Panc1 (cell line): Measurements from ENCODE around the gene SARS2. TPM values are rescaled to one million over a fixed set of nuclear protein-coding genes. Genes with fewer than 3 reads are reported as not detected.

ENCODE experiments used
- ATAC-seq: fragments of 200-7000 bp; cut with Tn5 transposase; 2 replicates; pipeline ENCODE4 v1.9.1; 2020; ENCODE audit warnings: mild to moderate bottlenecking, moderate library complexity
- BruUV-seq: library from RNA; stranded (reverse); fragments of 400-500 nt; replicated peaks from 2 replicates; lab custom pipeline; 2021; lab: Mats Ljungman, UMichigan
- CTCF ChIA-PET: fragments of 300-600 bp; sonication (Branson Sonifier 250); formaldehyde crosslinking; loops from one replicate; lab custom pipeline; 2022; ENCODE audit warnings: antibody characterized with exemption; lab: Charles Lee
- POLR2A ChIA-PET: fragments of 300-600 bp; sonication (Branson Sonifier 250); formaldehyde crosslinking; loops from one replicate; lab custom pipeline; 2022; ENCODE audit warnings: antibody characterized with exemption; lab: Charles Lee
- DNase-seq: peaks from one replicate; pipeline ENCODE4 v3.0.0-alpha.2; 2010; ENCODE audit warnings: low read depth, low spot score
- H3K27ac ChIP-seq: 2 replicates; pipeline ENCODE4 v1.5.1; 2011; ENCODE audit warnings: mild to moderate bottlenecking, low read length, inconsistent platforms
- H3K27me3 ChIP-seq: fragments of 200-500 bp; sonication (Bioruptor generic); 2 replicates; pipeline ENCODE4 v1.6.0; 2014; ENCODE audit warnings: low read length, inconsistent platforms; ENCODE audit not compliant: control insufficient read depth, insufficient read depth
- H3K36me3 ChIP-seq: fragments of 200-500 bp; sonication (Bioruptor generic); 2 replicates; pipeline ENCODE4 v1.5.1; 2014; ENCODE audit warnings: inconsistent platforms, mild to moderate bottlenecking, low read length, moderate library complexity; ENCODE audit not compliant: control insufficient read depth, insufficient read depth
- H3K4me1 ChIP-seq: 2 replicates; pipeline ENCODE4 v1.5.1; 2011; ENCODE audit warnings: inconsistent platforms, mild to moderate bottlenecking, low read length, moderate library complexity; ENCODE audit not compliant: control insufficient read depth, insufficient read depth
- H3K4me3 ChIP-seq, 2 experiments: 2 replicates each; pipeline ENCODE4 v1.5.1; 2011 to 2012; ENCODE audit warnings: low read depth in 2 of 2, low read length in 2 of 2, mild to moderate bottlenecking in 2 of 2, inconsistent platforms in 1 of 2, moderate library complexity in 1 of 2
- H3K9me3 ChIP-seq: fragments of 200-500 bp; sonication (Bioruptor generic); 2 replicates; pipeline ENCODE4 v1.5.1; 2014; ENCODE audit warnings: low read depth, mild to moderate bottlenecking, inconsistent platforms, low read length, moderate library complexity; ENCODE audit not compliant: control insufficient read depth, insufficient read depth
- POLR2AphosphoS5 ChIP-seq: IDR thresholded peaks from 2 replicates; pipeline ENCODE4 v1.6.1; 2012; ENCODE audit warnings: mild to moderate bottlenecking, low read depth, low read length, moderate library complexity
- SIN3A ChIP-seq: IDR thresholded peaks from 2 replicates; pipeline ENCODE4 v1.6.1; 2012; ENCODE audit warnings: low read depth, mild to moderate bottlenecking, low read length, moderate library complexity, borderline replicate concordance; ENCODE audit not compliant: insufficient read depth
- TCF7L2 ChIP-seq: IDR thresholded peaks from 2 replicates; pipeline ENCODE4 v1.6.1; 2011; ENCODE audit warnings: mild to moderate bottlenecking, low read depth, low read length, inconsistent platforms
- in situ Hi-C: cut with HindIII; loops from 2 replicates; pipeline ENCODE4 v1.10.0; 2016; ENCODE audit warnings: low sequenced_read_pairs, low pct_unique_long_range_greater_than_20kb
- intact Hi-C: fragments of 100-400 bp; cut with micrococcal nuclease; formaldehyde crosslinking; loops from one replicate; pipeline ENCODE4 v1.10.0; 2022; ENCODE audit not compliant: unreplicated experiment
- total RNA-seq: library from RNA; stranded (reverse); gene quantifications from one replicate; pipeline ENCODE4 v1.2.1, GENCODE V29; 2021; ENCODE audit not compliant: unreplicated experiment
- TF ChIP-seq, protein P1 (sequence below), 2 experiments: IDR thresholded peaks; 2 replicates each; pipeline ENCODE4 v1.6.1; 2011 to 2012; ENCODE audit warnings: low read depth in 2 of 2, control low read depth in 1 of 2, low read length in 1 of 2, mild to moderate bottlenecking in 1 of 2, moderate library complexity in 1 of 2; ENCODE audit not compliant: insufficient read depth in 1 of 2
- TF ChIP-seq, protein P2 (sequence below): fragments of 450-650 bp; IDR thresholded peaks from 2 replicates; pipeline ENCODE4 v1.5.1; 2017; ENCODE audit warnings: mild to moderate bottlenecking

Gene SARS2
- total RNA-seq, 1 experiment from 2014 or later, result 186 TPM

DNA sequence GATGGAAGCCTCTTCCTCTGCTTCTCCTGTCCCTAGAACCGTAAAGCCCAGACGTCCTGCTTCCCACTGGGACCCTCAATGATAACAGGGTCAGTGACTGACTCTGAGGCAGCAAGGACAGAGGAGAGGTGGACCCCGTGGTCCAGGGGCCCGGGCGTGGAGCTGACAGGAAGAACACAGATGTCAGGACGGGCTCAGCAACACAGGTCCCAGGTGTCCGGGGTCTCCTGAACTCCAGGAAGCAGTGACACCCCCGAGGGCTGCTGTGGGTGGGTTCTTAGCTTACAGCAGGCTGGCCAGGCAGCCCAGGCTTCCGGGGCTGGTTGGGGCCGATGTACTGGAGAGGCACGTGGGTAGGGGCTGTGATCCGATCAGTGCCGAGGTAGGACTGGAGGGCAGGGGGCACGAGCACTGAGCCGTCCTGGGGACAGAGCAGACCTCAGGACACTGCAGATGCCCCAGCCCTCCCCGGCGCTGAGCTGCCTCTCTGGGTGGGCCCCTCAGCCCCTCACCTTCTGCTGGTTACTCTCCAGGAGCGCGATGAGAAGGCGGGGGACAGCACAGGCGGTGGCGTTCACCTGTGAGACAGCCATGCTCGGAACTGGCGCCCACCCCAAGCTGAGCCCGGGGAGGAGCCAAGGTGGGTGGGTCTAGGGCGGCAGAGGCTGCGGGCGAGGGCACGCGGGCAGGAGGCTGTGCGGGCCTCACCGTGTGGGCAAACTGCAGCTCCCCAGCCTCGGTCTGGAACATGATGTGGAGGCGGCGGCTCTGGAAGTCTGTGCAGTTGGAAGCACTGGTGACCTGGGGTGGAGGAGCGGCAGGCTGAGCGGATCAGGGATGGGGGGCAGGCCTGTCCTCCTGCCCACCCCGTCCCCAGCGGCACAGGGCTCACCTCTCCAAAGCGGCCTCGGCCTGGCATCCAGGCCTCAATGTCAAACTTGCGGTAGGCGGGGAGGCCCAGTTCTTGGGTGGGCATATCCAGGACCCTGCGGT is 14.9 kb downstream of the SARS2 start:
- peaks cover 11% of the 10 kb centered on the region for H3K4me1 ChIP-seq
- H3K27me3 ChIP-seq, result no peaks in the 10 kb centered on the region
- intact Hi-C loops, result no loop called here
- BruUV-seq, result no TSS peak
- no peak overlapping the region for H3K27ac ChIP-seq
- ChIA-PET POLR2A (interaction anchor here (0.5 to 1.5 kb wide), 5 partner anchors 10 to 71 kb away, joined by 3 to 5 read pairs (median 4); partner anchors contain the start of genes MRPS12 and SARS2), CTCF (interaction anchor here (0.7 to 1.0 kb wide), 2 partner anchors 52 to 65 kb away, joined by 3 read pairs; no protein-coding TSS in a partner anchor)
- no peaks in the 10 kb centered on the region for H3K9me3 ChIP-seq
- H3K36me3 ChIP-seq, result no peaks in the 10 kb centered on the region
- in situ Hi-C loops, result no loop called here
- no peak for ATAC-seq
- no peak overlapping the region for H3K4me3 ChIP-seq
- no peak for DNase-seq
- no peak for TF ChIP-seq SIN3A
- TF ChIP-seq TCF7L2, result no peak
- TF ChIP-seq POLR2AphosphoS5, result no peak

DNA sequence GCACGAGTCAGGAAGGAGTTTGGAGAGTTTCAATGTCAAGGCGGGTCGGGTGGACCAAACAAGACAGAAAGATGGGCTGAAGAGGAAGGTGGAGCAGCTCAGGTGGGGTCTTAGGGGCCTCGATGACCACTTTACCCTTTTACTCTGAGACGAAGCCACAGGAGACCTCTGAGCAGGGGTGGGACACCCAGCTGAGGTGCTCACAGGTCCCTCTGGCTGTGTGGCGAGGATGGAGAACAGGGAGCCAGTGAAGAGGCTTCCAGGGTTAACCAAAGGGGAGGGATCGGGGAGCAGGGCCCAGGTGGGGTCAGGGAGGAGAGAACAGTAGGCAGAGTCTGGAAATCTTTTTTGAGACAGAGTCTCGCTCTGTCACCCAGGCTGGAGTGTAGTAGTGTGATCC is 16.6 kb downstream of the SARS2 start:
- H3K4me3 ChIP-seq, result no peak overlapping the region
- intact Hi-C loops, result no loop called here
- no TSS peak for BruUV-seq
- no peaks in the 10 kb centered on the region for H3K27me3 ChIP-seq
- no peaks in the 10 kb centered on the region for H3K36me3 ChIP-seq
- CTCF ChIA-PET, result interaction anchor here (1.3 kb wide), 1 partner anchor 17 kb away, joined by 3 read pairs; the partner anchor contains the start of genes MRPS12 and SARS2
- H3K4me1 ChIP-seq, result peaks cover 11% of the 10 kb centered on the region
- H3K27ac ChIP-seq, result no peak overlapping the region
- H3K9me3 ChIP-seq, result no peaks in the 10 kb centered on the region
- TF ChIP-seq, protein P1, sequence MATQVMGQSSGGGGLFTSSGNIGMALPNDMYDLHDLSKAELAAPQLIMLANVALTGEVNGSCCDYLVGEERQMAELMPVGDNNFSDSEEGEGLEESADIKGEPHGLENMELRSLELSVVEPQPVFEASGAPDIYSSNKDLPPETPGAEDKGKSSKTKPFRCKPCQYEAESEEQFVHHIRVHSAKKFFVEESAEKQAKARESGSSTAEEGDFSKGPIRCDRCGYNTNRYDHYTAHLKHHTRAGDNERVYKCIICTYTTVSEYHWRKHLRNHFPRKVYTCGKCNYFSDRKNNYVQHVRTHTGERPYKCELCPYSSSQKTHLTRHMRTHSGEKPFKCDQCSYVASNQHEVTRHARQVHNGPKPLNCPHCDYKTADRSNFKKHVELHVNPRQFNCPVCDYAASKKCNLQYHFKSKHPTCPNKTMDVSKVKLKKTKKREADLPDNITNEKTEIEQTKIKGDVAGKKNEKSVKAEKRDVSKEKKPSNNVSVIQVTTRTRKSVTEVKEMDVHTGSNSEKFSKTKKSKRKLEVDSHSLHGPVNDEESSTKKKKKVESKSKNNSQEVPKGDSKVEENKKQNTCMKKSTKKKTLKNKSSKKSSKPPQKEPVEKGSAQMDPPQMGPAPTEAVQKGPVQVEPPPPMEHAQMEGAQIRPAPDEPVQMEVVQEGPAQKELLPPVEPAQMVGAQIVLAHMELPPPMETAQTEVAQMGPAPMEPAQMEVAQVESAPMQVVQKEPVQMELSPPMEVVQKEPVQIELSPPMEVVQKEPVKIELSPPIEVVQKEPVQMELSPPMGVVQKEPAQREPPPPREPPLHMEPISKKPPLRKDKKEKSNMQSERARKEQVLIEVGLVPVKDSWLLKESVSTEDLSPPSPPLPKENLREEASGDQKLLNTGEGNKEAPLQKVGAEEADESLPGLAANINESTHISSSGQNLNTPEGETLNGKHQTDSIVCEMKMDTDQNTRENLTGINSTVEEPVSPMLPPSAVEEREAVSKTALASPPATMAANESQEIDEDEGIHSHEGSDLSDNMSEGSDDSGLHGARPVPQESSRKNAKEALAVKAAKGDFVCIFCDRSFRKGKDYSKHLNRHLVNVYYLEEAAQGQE (IDR thresholded peaks at IDR 0.05; ENCODE audit: insufficient read depth in 1 of 2, low read depth in 2 of 2, low read length in 1 of 2), result no peak
- TF ChIP-seq POLR2AphosphoS5, result peak; percentile 73; the same call in 1 of the 2 replicates
- TF ChIP-seq, protein P2, sequence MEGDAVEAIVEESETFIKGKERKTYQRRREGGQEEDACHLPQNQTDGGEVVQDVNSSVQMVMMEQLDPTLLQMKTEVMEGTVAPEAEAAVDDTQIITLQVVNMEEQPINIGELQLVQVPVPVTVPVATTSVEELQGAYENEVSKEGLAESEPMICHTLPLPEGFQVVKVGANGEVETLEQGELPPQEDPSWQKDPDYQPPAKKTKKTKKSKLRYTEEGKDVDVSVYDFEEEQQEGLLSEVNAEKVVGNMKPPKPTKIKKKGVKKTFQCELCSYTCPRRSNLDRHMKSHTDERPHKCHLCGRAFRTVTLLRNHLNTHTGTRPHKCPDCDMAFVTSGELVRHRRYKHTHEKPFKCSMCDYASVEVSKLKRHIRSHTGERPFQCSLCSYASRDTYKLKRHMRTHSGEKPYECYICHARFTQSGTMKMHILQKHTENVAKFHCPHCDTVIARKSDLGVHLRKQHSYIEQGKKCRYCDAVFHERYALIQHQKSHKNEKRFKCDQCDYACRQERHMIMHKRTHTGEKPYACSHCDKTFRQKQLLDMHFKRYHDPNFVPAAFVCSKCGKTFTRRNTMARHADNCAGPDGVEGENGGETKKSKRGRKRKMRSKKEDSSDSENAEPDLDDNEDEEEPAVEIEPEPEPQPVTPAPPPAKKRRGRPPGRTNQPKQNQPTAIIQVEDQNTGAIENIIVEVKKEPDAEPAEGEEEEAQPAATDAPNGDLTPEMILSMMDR, result no peak
- TF ChIP-seq TCF7L2, result no peak
- TF ChIP-seq SIN3A, result no peak
- ATAC-seq (no peak), DNase-seq (no peak)
- POLR2A ChIA-PET, result interaction anchor here (0.6 to 1.5 kb wide), 5 partner anchors 16 to 223 kb away, joined by 3 to 11 read pairs (median 6); partner anchors contain the start of genes MRPS12 and SARS2
- in situ Hi-C loops, result no loop called here
